Measurements from ENCODE around the gene ZBTB16. TPM values are rescaled to one million over a fixed set of nuclear protein-coding genes. Genes with fewer than 3 reads are reported as not detected.

ZBTB16 gene
- total RNA-seq, 1 experiment from 2014 or later = 0.21 TPM

- POLR2A ChIA-PET = no interaction called here
Measured at GRCh38 chr11:114116357-114116756, 56.8 kb downstream of the ZBTB16 start.

GRCh38 chr11:114116800-114117199 lies 57.3 kb downstream of the ZBTB16 start:
- Histone ChIP-seq H3K4me3 (ENCODE audit: low read depth in 2 of 2, low read length in 2 of 2) (no peak overlapping the region), H3K27me3 (ENCODE audit: control insufficient read depth, insufficient read depth, low read length) (peaks cover 40% of the 10 kb centered on the region), H3K9me3 (ENCODE audit: control insufficient read depth, insufficient read depth, low read depth, low read length) (no peaks in the 10 kb centered on the region), H3K4me1 (ENCODE audit: control insufficient read depth, insufficient read depth, low read length) (no peaks in the 10 kb centered on the region), H3K27ac (ENCODE audit: low read length) (no peak overlapping the region), H3K36me3 (ENCODE audit: control insufficient read depth, insufficient read depth, low read length) (no peaks in the 10 kb centered on the region)
- intact Hi-C loops (cut with micrococcal nuclease; ENCODE audit: unreplicated experiment) (no loop called here), in situ Hi-C loops (cut with HindIII; ENCODE audit: low pct_unique_long_range_greater_than_20kb, low sequenced_read_pairs) (no loop called here)
- no TSS peak for BruUV-seq (replicated peaks)
- DNase-seq (ENCODE audit: low read depth, low spot score) = no peak
- CTCF ChIA-PET = no interaction called here
- no peak for ATAC-seq
- POLR2A ChIA-PET = no interaction called here
- TF ChIP-seq SIN3A (IDR thresholded peaks at IDR 0.05; ENCODE audit: borderline replicate concordance, insufficient read depth, low read depth, low read length) (no peak), TCF7L2 (IDR thresholded peaks at IDR 0.05; ENCODE audit: low read depth, low read length) (no peak), POLR2AphosphoS5 (IDR thresholded peaks at IDR 0.05; ENCODE audit: low read depth, low read length) (no peak), REST (IDR thresholded peaks at IDR 0.05; ENCODE audit: insufficient read depth in 1 of 2, low read depth in 2 of 2, low read length in 1 of 2) (no peak), CTCF (IDR thresholded peaks at IDR 0.05) (no peak)

More at GRCh38 chr11:114116357-114116756, 56.8 kb downstream of the ZBTB16 start:
- TF ChIP-seq REST (IDR thresholded peaks at IDR 0.05; ENCODE audit: insufficient read depth in 1 of 2, low read depth in 2 of 2, low read length in 1 of 2) (no peak), CTCF (IDR thresholded peaks at IDR 0.05) (no peak), TCF7L2 (IDR thresholded peaks at IDR 0.05; ENCODE audit: low read depth, low read length) (no peak), POLR2AphosphoS5 (IDR thresholded peaks at IDR 0.05; ENCODE audit: low read depth, low read length) (no peak)
- ATAC-seq = no peak
- H3K4me1 ChIP-seq (ENCODE audit: control insufficient read depth, insufficient read depth, low read length) = no peaks in the 10 kb centered on the region
- no peak for DNase-seq (ENCODE audit: low read depth, low spot score)
- no peak overlapping the region for H3K4me3 ChIP-seq (ENCODE audit: low read depth in 2 of 2, low read length in 2 of 2)
- CTCF ChIA-PET = no interaction called here
- intact Hi-C loops (cut with micrococcal nuclease; ENCODE audit: unreplicated experiment) = no loop called here
- in situ Hi-C loops (cut with HindIII; ENCODE audit: low pct_unique_long_range_greater_than_20kb, low sequenced_read_pairs) = no loop called here
- no peaks in the 10 kb centered on the region for H3K36me3 ChIP-seq (ENCODE audit: control insufficient read depth, insufficient read depth, low read length)
- H3K9me3 ChIP-seq (ENCODE audit: control insufficient read depth, insufficient read depth, low read depth, low read length) = no peaks in the 10 kb centered on the region
- BruUV-seq (replicated peaks) = no TSS peak
- peaks cover 40% of the 10 kb centered on the region for H3K27me3 ChIP-seq (ENCODE audit: control insufficient read depth, insufficient read depth, low read length)
- no peak overlapping the region for H3K27ac ChIP-seq (ENCODE audit: low read length)

All from Panc1 (cell line).